ENCODE results near the gene FOXL1.

The FOXL1 gene

DNA sequence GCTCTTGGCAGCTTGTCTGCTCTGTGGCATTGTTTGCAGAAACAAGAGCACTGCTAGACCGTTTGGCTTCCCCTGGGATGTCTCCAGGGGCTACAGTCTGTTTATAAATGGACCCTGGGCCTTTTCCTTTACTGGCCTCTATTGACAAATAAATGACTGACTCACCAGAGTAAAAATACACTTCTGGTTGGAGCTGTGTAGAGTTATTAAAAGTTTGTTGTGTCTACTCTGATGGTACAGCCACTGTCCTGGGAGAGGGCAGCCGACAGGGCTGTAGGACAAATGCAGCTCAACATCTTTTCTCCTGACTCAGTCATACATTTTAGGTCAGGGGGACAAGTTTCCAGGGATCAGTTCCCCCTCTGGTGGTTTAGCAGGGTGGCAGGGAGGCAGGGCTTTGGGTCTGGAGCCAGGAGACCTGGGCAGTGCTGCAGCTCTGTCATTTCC is 30.0 kb downstream of the FOXL1 start:
- no peak for DNase-seq (ENCODE audit: low spot score)

DNA sequence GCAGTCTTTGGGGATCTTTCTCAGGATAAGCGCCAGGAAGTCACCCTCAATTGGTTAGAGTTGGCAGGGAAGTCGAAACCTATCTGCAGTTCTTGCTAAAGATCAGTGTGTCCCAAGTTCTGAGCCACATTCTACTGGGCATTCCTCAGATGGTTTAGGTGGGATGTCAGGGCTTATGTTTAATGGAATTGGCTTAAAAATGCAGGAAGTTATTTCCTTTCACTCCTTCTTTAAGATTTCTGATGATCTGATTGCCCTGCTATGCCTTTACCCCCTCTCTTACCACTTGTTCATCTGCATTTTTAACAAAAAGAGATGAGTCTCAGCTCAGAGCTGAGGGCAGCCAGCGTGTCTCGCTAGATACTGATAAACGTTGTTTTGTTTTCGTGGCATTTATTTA is 30.8 kb downstream of the FOXL1 start:
- DNase-seq (ENCODE audit: low spot score) = no peak

DNA sequence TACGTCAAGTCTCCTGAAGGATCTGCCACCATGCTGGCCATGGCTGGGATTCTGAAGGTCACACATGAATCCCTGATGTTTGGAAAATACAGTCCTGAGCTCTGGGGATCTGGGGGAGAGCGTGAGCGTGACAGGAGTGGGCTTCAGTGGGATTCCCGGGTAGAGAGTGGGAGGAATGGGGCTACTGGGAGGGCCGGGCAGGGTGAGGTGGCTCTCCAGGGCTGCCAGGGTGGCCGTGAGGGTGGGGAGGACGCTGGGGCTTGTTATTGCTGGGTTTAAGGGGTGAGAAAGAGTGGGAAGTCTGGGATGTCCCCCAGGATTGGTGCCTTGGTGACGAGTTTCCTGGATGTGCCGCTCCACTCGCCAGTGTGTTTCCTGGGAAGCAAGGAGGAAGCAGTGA is 31.3 kb downstream of the FOXL1 start:
- DNase-seq (ENCODE audit: low spot score) = no peak

DNA sequence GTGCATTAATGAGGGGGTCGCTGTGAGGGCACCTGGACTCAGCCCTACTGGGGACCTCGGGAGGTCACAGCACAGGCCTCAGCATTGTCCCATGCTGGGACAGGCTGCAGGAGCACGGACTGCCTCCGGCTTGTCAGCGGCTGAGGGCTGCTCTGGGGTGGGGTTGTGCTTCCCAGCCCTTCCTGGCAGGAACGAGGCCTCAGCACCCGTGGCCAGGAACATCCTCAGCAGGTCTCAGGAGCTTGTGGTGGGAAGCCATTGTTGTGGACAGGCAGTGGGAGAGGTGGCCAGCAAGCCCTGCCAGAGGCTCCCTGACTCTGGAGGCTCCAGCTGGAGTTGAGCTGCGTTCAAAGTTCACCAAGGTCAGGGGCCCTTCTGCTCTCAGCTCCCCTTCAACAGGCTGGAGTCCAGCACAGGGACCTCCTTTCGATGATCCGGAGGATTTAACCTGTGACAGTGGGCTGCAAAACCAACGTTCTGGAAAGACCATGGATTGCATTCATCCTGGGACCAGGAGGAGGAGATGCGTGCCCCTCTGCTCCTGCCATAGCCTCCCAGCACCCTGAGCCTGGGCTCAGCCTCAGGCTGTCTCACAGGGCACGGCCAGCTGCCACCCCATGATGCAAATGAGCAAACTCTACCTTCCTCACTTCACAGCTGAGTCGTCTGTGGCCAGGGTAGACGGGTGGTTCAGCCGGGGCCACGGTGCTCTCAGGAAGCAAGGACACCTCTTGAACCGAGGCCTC is 32.6 kb downstream of the FOXL1 start:
- DNase-seq (ENCODE audit: low spot score) = no peak

DNA sequence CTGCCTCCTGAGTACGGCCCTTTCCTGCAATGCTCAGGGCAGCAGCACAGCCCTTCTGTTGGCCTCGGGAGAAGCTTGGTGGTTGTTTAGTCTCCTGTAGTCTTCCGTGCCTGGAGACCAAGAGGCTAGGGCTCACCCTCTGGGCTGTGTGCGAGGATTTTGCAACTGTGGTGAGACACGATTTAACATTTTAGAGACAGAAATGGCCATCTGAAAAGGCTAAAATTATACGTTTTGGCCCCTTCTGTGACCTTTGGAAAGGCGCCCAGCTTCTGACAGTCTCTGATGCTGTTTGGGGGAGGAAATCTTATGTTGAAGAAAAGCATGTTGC is 33.1 kb downstream of the FOXL1 start:
- DNase-seq (ENCODE audit: low spot score) = no peak

DNA sequence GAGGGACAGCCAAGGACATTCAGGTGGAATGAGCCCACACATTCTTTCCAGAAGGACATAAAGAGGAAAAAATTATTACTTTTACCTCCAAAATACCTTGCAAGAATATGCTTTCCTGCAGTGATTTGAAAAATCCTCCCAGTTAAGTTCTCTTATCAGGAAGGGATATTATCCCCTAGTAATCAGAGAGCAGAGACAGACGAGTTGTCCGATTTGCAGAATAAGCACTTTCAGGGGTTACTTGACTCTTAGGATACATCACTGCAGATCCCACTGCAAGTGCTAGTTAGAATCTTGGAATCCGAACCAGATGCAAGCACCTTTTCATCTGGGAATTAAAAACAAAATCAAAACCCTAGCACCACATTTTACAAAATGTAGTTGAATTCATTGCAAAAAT is 33.6 kb downstream of the FOXL1 start:
- DNase-seq (ENCODE audit: low spot score) = no peak

DNA sequence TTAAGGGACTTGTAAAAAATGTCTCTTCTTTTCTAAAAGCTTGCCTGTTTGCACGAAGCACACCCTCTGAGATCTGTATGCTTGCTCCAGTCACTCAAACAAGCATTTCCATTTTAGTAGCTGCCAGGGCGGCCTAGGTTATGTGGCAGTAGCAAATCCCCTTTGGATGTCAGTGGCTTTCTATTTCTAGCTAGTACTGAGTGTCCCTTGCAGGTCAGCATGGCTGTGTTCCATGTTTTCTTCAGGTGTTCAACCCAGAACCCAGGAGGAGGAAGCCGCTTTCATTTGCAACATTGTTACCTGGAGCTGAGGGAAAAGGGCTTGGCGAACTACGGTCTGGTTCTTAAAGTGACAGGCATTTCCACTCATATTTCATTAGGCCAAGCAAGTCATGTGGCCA is 36.4 kb downstream of the FOXL1 start:
- no peak for DNase-seq (ENCODE audit: low spot score)

DNA sequence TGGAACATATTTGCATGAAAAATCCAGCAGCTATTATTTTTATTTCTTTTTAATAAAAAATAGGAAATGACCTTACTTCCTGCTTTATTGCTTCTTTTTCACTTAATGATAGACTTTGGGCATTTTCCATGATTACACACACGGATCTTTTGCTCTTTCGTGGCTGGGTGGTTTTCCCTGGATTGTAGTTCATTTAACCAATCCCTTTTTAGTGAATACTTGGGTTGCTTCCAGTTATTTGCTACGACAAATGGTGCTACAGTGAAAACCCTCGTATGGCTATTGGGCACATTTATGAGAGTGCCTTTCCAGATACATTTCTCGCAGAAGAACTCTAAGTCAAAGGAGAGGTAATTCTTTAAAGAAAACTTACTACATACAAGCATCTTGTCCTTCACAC is 38.6 kb downstream of the FOXL1 start:
- no peak for DNase-seq (ENCODE audit: low spot score)

DNA sequence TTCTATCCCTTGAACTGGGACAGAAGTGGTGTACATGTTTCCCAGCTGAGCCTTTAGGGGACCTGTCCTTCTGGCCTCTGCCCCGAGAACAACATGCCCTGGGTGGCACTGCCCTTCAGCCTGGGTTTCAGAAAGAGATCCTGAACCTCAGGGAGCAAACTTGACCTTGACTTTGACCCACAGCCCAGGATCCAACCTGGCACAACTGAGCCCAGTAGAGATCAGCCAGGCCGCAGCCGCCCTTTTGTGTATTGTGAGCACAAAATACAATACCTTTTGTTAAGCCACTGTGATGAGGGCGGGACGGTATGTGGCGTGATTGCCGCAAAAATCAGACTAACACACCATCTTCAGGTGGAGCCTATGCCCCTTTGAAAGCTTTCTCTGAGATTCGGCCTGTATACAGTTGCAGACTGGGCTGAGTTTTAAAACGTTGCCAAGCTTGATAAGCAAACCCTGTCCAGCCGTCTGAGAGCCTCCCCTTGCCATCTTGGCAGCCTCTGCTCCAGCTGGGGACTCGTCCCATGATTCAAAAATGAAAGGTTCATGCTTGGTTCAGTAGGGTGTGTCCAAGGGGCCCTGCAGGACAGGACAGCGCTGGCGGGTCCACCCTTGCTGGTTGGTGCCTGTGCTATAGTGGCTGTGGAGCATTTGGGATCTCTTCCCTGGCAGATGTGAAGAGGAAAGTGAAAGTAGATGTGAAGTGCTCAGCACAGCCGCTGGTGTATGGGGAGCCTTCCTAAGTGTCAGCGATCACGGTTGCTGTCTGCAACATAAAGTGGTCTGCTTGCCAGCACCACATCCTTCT is 40.3 kb downstream of the FOXL1 start:
- no peak for DNase-seq (ENCODE audit: low spot score)

DNA sequence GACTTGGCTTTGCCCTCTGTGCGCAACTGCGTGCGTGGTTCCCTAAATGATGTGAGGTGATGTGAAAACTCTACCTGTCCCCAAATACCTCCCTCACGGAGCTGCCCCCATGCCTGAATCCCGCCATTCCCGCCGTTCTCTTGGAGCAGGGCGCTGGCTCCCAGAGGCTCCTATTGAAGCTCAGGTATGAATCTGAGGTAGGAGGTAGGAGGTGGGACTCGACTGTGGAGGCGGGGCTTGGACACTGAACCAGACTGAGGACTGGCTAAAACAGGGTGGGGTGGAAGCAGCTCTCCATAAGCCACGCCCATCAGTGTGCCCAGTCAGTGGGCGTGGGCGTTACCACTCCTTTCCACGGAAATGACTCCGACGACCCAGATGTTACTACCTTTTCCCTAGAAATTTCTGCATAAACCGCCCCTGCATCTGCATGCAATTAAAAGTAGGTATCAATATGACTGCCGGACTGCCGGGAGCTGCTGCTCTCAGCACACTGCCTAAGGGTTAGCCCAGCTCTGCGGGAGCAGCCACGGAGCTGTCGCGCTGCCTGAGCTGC is 41.0 kb downstream of the FOXL1 start:
- DNase-seq (ENCODE audit: low spot score) = no peak

DNA sequence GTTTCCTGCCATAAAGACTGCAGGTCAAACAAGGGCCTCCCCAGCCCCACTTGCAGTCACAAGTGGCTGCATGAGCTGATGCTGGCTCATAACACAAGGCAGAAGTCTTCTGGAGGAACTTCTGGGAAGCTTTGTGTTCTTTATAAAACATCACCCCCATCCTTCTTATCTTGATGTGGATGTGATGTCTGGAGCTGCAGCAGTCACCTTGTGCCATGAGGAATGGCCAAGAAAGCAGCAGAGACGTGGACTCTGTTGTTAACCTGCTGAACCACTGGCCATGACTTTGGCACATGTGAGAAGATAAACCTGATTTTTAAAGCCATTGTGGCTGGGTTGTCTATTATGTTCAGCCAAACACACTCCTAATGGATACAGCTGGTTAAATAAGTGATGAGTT is 41.8 kb downstream of the FOXL1 start:
- DNase-seq (ENCODE audit: low spot score) = no peak

DNA sequence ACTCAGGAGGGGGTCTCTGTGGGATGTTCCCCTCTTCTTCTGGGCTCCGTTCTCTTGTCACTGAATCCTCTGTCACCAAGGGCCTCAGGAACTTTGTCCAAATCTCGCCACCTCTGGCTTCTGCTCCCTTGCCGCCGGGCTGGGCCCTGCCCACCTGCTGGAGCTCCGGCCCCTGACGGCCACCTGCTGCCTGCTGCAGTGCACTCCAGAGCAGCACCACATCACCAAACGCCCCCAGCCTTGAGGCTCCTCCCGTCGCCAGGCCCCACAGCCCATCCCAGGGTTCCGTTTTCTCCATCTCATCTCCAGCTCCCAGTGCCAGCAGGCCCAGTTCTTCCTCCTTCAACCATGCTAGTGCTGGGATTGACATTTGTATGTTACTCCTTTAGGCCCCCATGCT is 43.6 kb downstream of the FOXL1 start:
- no peak for DNase-seq (ENCODE audit: low spot score)

DNA sequence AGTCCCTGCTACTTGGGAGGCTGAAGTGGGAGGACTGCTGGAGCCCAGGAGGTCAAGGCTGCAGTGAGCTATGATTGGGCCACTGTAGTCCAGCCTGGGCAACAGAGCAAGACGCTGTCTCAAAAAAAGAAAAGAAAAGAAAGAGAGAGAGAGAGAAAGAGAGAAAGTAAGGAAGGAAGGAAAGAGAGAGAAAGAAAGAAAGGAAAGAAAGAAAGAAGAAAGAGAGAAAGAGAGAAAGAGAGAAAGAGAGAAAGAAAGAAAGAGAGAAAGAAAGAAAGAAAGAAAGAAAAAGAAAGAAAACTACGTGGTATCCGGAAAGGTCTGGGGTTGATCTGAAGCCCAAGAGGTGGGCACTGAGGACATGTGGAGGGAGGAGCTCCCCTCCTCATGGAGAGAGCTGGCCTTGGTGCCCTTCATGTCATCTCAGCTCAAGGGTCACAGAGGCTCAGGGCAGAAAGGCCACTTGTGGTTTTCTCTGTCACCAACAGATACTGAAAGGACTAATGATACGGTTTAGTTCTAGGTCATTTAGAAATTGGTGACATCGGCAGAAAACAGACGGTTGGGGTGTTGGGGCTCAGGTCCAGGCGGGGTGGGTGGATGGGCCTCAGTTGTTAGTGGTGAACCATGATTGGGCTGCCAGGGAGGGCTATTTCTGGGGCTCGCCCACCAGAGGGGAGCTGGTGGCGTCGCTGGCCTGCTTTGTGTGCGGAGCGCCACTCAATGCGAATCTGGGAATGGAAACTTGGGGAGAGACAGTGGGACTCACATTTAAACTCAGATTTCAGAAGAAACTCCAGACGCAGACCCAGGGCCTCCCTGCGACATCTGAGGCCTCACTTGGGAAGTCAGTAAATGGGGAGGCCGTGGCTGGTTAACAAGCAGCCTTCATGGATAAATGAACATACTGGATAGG is 44.6 kb downstream of the FOXL1 start:
- no peak for DNase-seq (ENCODE audit: low spot score)

DNA sequence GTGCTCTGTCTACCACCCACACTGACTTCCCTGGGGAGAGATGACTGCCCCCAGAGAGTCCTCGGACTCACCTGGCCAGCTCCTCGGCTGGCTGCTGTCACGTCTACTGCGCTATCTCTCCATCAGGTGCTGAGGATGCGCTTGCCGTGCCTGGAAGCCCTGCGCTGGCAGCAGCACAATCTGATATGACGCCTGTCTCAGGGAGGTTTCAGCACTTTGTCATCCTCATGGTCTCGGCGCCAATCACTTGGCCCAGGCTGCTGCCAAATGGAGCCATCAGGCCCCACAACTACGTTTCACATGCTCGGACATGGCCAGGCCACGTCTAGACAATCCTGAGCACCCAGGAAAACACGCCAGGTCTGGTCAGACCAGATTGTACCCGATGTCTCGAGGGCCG is 46.7 kb downstream of the FOXL1 start:
- DNase-seq (ENCODE audit: low spot score) = no peak

DNA sequence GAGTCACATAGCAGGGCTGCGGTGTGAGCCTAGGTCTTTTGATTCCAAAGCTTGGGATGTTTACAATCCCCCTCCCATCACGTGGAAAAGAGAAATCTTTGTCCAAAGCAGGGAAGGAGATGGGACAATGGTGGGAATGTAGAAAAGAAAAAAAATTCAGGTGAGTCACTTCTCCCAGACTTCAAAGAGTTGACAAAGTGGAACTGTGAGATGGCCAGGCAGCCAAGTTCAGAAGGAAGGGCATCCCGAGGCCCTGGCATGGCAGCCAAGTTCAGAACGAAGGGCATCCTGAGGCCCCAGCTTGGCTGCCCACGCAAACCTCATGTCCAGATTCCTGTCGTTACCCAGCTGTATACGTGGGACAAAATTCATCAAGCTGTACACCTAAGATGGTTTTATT is 47.5 kb downstream of the FOXL1 start:
- no peak for DNase-seq (ENCODE audit: low spot score)

DNA sequence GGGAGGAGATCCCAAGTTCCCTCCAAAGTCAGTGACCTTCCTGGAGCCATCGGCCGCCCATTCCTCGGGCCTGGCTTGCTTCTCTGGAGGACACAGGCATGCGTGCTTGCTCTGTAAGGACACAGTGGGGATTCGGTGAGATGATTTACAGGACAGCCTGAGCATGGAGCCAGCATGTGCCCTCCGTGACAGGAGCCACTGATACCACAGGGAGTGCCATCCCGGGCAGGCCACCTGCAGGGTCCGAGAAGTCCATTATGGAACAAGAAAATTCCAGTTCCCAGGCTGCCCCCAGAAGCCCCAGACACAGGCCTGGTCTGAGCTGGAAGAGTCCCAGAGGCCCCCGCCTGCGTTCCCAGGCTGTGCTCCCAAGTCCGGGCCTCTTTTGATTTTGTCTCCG is 47.9 kb downstream of the FOXL1 start:
- no peak for DNase-seq (ENCODE audit: low spot score)

DNA sequence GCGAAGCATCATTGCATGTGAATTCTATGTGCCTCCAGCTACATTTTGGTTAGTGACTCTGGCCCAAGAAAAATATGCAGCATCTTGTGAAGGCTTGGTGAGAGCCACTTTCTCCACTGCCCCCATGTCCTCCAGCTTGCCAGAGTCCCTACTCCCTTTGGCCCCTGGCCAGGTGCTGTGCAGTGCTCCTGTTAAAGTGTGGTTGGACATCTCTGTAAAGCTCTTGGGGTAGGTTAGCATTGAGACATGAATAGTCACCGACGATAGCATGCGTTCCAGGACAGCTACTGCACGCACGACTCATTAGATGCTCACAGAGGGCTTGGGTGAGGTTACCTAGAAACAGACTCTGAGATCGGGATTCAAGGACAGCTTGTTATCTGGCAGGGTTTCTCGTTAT is 48.6 kb downstream of the FOXL1 start:
- DNase-seq (ENCODE audit: low spot score) = no peak

DNA sequence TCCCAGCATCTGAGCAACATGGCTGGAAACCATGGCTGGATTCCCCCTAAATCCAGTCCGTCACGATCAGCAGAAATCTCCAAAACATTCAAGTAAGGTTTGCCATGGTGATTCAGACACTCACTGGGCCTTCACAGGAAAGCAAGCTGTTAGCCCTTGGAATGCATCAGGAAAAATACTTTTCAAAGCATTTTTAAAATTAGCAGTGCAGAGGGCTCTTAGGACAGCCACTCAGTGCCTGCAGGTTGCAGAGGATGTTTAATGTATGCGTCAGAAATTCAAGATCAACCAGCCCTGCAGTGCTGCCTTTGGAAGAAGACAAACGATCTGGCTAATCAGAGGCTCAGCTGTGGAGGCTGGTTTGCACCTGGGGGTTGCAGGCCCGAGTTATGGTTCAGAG is 50.3 kb downstream of the FOXL1 start:
- no peak for DNase-seq (ENCODE audit: low spot score)

DNA sequence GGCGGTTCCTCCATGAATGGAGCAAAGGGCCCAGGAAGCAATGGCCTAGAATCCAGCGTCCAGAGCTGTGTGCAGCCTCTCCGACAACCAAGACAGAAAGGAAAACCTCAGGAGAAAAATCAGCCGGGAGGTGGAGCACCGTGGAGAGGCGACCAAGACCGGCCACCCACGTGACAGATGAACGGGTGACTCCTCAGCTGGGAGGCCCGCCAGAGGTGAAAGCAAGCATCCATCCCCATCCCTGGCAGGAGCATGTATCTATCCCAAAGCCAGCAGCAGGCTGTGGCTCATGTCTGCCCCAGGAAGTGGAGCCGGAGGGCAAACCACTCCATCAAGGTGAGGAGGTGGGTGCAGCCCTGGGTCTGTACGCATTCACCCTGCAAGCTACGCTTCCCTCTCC is 52.1 kb downstream of the FOXL1 start:
- no peak for DNase-seq (ENCODE audit: low spot score)

DNA sequence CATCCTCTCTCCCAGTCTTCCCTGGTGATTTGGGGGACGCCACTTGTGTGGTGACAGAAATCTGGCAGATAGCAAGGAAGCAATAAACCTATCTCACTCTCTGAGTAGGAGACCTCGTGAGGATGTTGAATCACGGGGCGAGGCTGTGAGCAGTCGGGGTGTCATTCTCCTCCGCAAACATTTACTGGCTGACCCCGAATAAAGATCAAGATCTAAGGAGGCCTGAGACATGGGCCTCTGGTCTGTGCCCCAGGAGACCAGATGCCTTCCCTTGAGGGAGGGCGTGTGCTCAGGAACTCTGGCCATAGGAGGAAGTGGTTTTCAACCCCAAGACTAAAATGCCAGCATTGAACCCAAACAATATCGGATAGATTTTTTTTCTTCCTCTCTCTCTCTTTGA is 53.1 kb downstream of the FOXL1 start:
- DNase-seq (ENCODE audit: low spot score) = no peak
